Stimulated activated CD8-positive, alpha-beta memory T cell treated with anti-CD3 and anti-CD28 coated beads, Interleukin-4, amount 100 ng/mL, for 24 hours (primary cell): ENCODE results near the gene MUC5AC.

Source experiments
- DNase-seq: peaks from one replicate; pipeline ENCODE4 v3.0.0-alpha.2; 2020; ENCODE audit warnings: low read depth

Gene MUC5AC

DNA sequence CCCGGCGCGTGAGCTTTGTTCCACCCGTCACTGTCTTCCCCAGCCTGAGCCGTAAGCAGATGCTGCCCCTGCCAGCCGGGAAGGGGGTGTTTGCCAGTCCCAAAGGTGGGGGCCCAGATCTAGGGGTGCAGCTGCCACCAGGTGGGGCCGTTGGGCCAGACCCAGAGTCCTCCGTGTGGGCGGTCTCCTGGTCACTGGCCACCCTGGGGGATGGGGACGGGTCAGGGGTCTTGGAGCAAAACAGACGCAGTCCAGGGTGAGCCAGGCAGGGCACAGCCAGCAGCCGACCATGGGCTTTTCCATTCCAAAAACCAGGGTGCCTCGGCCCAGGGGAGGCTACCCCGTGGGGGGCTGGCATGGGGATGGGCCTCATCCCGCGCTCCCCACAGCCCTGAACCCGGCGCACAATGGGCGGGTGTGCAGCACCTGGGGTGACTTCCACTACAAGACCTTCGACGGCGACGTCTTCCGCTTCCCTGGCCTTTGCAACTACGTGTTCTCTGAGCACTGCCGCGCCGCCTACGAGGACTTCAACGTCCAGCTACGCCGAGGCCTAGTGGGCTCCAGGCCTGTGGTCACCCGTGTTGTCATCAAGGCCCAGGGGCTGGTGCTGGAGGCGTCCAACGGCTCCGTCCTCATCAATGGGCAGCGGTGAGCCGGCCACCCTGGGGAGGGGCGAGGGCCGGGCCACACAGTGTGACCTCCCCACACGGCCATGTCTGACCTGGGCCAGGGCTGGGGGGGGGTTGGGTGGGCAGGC, 68.7 kb downstream of the MUC5AC start:
- DNase-seq = no peak

GRCh38 chr11:1226986-1227550, 69.3 kb downstream of the MUC5AC start:
- DNase-seq = no peak

GRCh38 chr11:1227551-1228100, 69.9 kb downstream of the MUC5AC start:
- no peak for DNase-seq

DNA sequence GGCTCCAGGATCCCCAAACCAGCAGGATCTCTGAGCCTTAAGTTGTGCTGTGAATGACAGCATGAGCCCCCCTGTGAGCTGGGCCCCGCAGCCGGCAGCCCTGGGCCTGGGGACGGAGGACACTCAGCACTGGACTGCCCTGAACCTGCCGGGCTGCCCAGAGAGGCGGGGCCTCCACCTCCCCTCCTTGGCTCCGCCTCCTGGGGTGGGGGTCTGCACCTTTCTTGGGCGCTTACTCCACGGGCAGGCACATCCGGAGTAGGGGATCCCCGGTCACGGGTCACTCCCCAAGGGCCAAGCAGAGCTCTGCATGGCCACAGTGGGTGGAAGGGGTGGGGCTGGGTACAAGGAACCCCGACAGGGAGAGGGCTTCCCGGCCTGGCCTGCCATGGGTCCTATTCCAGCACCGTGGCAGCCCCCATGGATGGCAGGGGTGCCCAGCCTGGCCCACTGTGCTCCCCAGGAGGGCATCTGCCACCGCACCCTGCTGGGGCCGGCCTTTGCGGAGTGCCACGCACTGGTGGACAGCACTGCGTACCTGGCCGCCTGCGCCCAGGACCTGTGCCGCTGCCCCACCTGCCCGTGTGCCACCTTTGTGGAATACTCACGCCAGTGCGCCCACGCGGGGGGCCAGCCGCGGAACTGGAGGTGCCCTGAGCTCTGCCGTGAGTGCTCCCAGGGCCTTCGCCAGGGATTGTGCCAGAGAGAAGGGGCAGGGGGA, 70.5 kb downstream of the MUC5AC start:
- DNase-seq = no peak

DNA sequence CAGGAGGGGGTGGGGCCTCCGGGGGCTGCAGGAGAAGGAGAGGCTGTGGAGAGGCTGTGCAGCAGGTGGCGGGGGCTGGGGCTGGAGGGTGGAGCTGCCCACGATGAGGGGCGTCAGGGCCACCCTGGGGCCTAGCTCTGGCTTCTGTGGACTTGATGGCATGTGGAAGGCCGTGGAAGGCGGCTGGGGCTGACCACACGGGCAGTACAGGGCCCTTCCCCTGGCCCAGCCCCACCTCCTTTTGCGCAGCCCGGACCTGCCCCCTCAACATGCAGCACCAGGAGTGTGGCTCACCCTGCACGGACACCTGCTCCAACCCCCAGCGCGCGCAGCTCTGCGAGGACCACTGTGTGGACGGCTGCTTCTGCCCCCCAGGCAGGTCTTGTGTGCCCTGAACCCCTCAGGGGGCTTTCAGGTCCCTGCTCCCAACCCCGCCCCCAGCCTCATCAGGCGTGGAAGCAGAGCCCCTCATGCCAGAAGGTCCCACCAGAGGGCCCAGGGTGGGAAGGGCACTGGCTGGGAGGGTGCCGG, 71.2 kb downstream of the MUC5AC start:
- no peak for DNase-seq

DNA sequence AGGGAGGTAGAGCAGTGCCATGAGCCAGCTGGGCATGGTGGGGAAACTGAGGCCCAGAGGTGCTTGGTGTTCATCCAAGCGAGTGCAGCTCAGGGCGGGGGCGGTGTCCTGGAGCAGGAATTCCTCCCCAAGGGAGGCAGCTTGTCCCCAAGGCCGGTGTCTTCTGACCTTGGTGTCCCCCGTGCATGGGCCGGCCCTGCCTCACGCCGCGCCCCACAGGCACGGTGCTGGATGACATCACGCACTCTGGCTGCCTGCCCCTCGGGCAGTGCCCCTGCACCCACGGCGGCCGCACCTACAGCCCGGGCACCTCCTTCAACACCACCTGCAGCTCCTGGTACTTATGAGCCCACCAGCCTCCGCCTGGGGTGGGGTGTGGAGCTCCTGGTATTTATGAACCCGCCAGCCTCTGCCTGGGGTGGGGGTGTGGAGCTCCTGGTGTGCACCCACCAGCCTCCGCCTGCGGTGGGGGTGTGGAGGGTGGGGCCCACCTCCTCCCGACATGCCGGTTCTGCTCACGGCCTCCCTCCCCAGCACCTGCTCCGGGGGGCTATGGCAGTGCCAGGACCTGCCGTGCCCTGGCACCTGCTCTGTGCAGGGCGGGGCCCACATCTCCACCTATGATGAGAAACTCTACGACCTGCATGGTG, 71.8 kb downstream of the MUC5AC start:
- DNase-seq = no peak

GRCh38 chr11:1230121-1230455, 72.3 kb downstream of the MUC5AC start:
- no peak for DNase-seq

GRCh38 chr11:1230456-1231395, 73.0 kb downstream of the MUC5AC start:
- DNase-seq = no peak

DNA sequence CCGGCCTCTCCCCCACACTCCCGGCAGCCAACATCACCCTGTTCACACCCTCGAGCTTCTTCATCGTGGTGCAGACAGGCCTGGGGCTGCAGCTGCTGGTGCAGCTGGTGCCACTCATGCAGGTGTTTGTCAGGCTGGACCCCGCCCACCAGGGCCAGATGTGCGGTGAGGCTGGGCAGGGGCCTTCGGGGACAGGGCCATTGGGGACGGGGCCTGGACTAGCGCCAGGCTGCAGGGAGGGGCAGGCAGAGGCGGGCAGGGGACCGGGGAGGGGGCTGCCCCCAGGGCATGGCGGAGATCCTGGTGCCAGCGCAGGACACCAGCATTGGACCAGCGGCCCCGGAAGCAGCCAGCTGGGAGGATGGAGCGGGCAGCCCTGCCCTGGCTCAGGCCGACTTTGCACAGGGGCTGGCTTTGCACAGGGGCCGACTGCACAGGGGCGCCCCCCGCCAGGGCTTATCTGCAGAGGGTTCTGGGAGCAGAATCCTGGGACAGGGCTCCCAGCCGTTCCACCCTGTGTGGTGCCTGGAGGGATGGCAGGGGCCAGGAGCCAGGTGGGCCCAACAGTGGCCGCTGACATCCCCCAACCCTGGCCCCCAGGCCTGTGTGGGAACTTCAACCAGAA, 73.8 kb downstream of the MUC5AC start:
- DNase-seq = no peak

- no peak for DNase-seq
Observed at GRCh38 chr11:1232021-1232882, 74.5 kb downstream of the MUC5AC start.

GRCh38 chr11:1232883-1233321, 75.1 kb downstream of the MUC5AC start:
- no peak for DNase-seq

DNA sequence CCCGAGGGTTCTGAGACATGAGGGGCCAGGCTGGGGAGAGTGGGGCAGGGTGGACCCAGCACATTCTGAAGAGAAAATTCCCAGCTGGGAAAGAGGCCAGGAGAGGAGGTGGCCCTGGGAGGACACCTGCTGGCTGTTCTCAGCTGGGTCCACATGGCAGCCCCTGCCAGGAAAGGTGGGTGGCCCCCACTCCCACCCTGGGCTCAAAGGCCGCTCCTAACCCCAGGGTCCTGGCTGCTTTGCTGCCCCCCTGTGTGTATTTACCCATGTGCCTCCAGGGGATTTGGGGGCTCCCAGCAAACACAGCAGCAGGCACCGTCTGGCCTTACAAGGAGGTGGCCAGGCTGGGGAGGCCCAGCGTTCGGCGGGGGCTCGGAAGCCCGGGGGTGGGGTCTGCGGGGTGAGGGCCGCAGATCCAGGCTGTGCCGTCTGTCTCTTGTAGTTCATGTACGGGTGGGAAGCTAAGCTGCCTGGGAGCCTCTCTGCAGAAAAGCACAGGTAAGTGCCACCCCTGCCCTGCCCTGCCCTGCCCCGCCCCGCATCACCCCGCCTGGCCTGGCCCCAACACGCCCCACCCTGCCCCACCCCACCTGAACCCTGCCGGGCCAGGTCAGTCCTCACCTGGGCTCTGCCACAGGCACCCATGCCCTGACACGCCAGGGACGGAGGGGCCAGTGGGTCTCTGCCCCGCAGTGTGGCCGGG, 75.7 kb downstream of the MUC5AC start:
- DNase-seq = no peak

GRCh38 chr11:1234054-1234720, 76.4 kb downstream of the MUC5AC start:
- DNase-seq = no peak

- no peak for DNase-seq
Observed at GRCh38 chr11:1234771-1235305, 77.1 kb downstream of the MUC5AC start.

- DNase-seq = no peak
Observed at GRCh38 chr11:1235306-1235900, 77.7 kb downstream of the MUC5AC start.

DNA sequence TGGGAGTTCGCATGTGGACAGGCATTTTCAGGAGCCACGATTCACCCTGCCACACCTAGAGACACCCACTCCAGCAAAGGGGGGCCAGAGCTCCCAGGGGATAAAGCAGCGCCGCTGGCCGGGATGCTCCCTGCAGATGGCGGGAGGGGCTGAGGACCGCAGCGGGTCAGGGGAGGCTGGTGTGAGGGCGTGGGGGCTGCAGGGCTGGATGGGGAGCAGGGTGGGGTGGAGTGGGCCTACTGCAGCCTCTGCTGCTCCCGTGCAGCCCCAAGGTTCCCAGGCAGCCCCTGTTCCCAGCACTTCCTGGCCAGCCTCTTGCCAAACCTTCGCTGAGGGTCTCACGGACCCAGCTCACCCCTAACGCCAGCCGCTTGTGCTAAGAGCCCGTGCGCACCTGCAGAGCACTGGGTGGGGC, 78.2 kb downstream of the MUC5AC start:
- no peak for DNase-seq

- no peak for DNase-seq
Observed at GRCh38 chr11:1236316-1237127, 78.8 kb downstream of the MUC5AC start.
